Heart right ventricle (tissue), 16 donors: ENCODE data around the gene JAM3. TPM values are rescaled to one million over a fixed set of nuclear protein-coding genes. Genes with fewer than 3 reads are reported as not detected.

Experiments used
- ATAC-seq, 8 donors: fragments of 200-7000 bp; cut with Tn5 transposase; one replicate each; pipeline ENCODE4 v1.9.1; 2020; ENCODE audit warnings: mild to moderate bottlenecking in 8 of 8, moderate library complexity in 8 of 8, moderate number of reproducible peaks in 1 of 8
- DNase-seq, 2 donors: peaks; one replicate each; pipeline ENCODE4 v3.0.0-alpha.2; 2020
- H3K27ac ChIP-seq, 10 donors: fragments of 200-600 bp; sonication (generic) in 2 of 10; one replicate each; pipeline versions ENCODE4 v1.5.0 to v1.8.0; 2020 to 2022; ENCODE audit warnings: mild to moderate bottlenecking in 3 of 10
- H3K27me3 ChIP-seq, 7 donors: fragments of 200-600 bp; one replicate each; pipeline ENCODE4 v1.8.0; 2021 to 2022; ENCODE audit warnings: mild to moderate bottlenecking in 2 of 7
- H3K36me3 ChIP-seq, 9 donors: fragments of 200-600 bp; sonication (generic) in 1 of 9; one replicate each; pipeline versions ENCODE4 v1.5.0 to v1.8.0; 2020 to 2022; ENCODE audit warnings: mild to moderate bottlenecking in 2 of 9
- H3K4me1 ChIP-seq, 9 donors: fragments of 200-600 bp; sonication (generic) in 1 of 9; one replicate each; pipeline versions ENCODE4 v1.5.0 to v1.8.0; 2020 to 2022; ENCODE audit warnings: mild to moderate bottlenecking in 4 of 9
- H3K4me3 ChIP-seq, 10 donors: fragments of 200-600 bp; sonication (generic) in 2 of 10; one replicate each; pipeline versions ENCODE4 v1.5.0 to v1.8.0; 2020 to 2022; ENCODE audit warnings: mild to moderate bottlenecking in 7 of 10, moderate library complexity in 2 of 10
- H3K9me3 ChIP-seq, 11 donors: fragments of 200-600 bp in 10 of 11; sonication (generic) in 2 of 11; one replicate each; pipeline versions ENCODE4 v1.5.0 to v1.8.0; 2013 to 2022; ENCODE audit warnings: mild to moderate bottlenecking in 2 of 11, control low read depth in 1 of 11, moderate library complexity in 1 of 11
- WGBS, 2 donors: extraction: QIAGEN DNeasy Blood & Tissue Kit; methylation state at CpG; one replicate each; pipeline ENCODE4 v1.1.7; 2013; ENCODE audit warnings: inconsistent platforms in 1 of 2; 5-methylcytosine and 5-hydroxymethylcytosine counted together
- intact Hi-C, 10 donors: fragments of 100-400 bp; cut with DNase I; formaldehyde crosslinking; loops; one replicate each; pipeline versions ENCODE4 v1.11.1 to v1.14.2; 2022
- polyA plus RNA-seq, 2 donors: library from polyadenylated mRNA; stranded (reverse); fragments of 200-250 nt; gene quantifications; one replicate each; pipeline ENCODE4 v1.2.3, GENCODE V29; 2013
- total RNA-seq, 10 donors: library from RNA; stranded (reverse); fragmentation: NEBNext Ultra II Directional in 3 of 10; extraction: Animal tissue kit (Norgen Biotek cat#: 25700) in 3 of 10; gene quantifications; one replicate each; pipeline versions ENCODE4 v1.2.1 to v1.2.4, GENCODE V29; 2021 to 2023
- TF ChIP-seq, protein P1 (sequence below), 9 donors: fragments of 200-600 bp; sonication (generic) in 2 of 9; IDR thresholded peaks; one replicate each; pipeline versions ENCODE4 v1.5.0 to v1.8.0; 2021 to 2022; ENCODE audit warnings: antibody characterized with exemption in 9 of 9, mild to moderate bottlenecking in 5 of 9, moderate library complexity in 1 of 9
- donor health status: Arrhythmogenic right ventricular cardiomyopathy.
- donor health status: ischemic (EF 13 %, LVEDD 7.1; RV severe dilation, severe dysfunction).
- donor health status: healthy with polysubstance abuse.
- donor health status: DM: no; HTN: yes; CAD: no.
- donor health status: DM: no; HTN: no; CAD: no.
- donor health status: ischemic (EF 25% LVEDD 6.9; RV normal size, moderate dysfunction).
- donor health status: ischemic (EF 25% LVEDD 5.7; RV mildly dilated, moderate dysfunction).
- donor health status: healthy.
- donor health status: DM: yes; HTN: yes; CAD: no.
- donor health status: Ischemic cardiomyopathy.
- donor health status: ischemic (EF 35%, LVEDD 5.7; RV mildly dilated, moderate dysfunction).
- donor health status: nonischemic (EF 11% LVEDD 7.7; RV severe dilation, severe dysfunction).
- donor health status: DM: yes; HTN: yes; CAD: no.
- donor health status: PGD.
- donor health status: ischemic (EF 29% LVEDD 5.4; RV normal size, mild dysfunction).
- donor health status: nonischemic (EF 23%, LVEDD 6.1; RV moderate dilation, normal function).

Gene JAM3
- total and polyA plus RNA-seq, 12 donors: 12.7 to 55.4 (median 29.0) TPM

DNA sequence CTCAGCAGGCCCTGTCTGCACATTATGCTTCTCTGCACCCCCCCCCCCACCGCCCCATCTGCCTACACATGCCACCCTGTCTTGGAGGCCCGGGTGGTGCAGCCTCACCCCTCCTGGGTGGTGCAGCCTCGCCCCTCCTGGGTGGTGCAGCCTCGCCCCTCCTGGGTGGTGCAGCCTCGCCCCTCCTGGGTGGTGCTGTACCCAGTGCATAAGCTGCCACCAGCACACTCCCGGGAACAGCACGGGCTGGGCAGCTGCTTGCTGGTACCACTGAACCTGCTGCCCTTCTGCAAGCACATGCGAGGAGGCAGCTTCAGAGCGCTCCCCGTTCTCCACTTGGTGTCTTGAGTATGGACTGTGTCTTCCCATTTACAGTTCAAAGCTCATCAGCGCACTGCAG lies 85.6 kb downstream of the JAM3 start:
- intact Hi-C loops: no loop called here
- H3K9me3 ChIP-seq: no peaks in the 10 kb centered on the region

DNA sequence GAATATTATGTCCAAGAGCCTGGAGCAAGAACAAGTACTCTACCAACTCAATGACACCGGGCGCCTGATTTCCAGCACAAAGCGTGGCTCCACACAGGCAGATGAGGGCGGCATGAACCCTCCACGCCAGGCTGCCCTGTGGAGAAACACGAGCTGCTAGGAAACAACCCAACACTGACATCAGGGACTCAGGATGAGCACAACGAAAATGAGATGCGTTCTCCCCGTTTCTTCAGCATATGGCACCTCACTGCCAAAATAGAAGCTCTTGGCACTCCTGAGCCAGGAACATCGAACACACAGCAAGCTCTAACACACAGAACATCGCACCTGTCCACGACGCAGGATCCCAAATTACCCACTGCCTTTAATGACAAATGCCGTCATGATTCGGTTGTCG lies 86.6 kb downstream of the JAM3 start:
- H3K4me1 ChIP-seq: no peaks in the 10 kb centered on the region
- no peaks in the 10 kb centered on the region for H3K27me3 ChIP-seq
- ATAC-seq (no peak), DNase-seq (no peak)
- TF ChIP-seq, protein P1, sequence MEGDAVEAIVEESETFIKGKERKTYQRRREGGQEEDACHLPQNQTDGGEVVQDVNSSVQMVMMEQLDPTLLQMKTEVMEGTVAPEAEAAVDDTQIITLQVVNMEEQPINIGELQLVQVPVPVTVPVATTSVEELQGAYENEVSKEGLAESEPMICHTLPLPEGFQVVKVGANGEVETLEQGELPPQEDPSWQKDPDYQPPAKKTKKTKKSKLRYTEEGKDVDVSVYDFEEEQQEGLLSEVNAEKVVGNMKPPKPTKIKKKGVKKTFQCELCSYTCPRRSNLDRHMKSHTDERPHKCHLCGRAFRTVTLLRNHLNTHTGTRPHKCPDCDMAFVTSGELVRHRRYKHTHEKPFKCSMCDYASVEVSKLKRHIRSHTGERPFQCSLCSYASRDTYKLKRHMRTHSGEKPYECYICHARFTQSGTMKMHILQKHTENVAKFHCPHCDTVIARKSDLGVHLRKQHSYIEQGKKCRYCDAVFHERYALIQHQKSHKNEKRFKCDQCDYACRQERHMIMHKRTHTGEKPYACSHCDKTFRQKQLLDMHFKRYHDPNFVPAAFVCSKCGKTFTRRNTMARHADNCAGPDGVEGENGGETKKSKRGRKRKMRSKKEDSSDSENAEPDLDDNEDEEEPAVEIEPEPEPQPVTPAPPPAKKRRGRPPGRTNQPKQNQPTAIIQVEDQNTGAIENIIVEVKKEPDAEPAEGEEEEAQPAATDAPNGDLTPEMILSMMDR (IDR thresholded peaks at IDR 0.05): no peak
- no peak overlapping the region for H3K4me3 ChIP-seq
- no peak overlapping the region for H3K27ac ChIP-seq
- H3K36me3 ChIP-seq: peaks cover 0 to 100% (median 48%) of the 10 kb centered on the region in 9 donors
- no peaks in the 10 kb centered on the region for H3K9me3 ChIP-seq
- 88 to 92% methylated on average over 16 of the region's 16 CpGs for WGBS, 2 donors
- intact Hi-C loops: no loop called here

More for the DNA sequence above, 85.6 kb downstream of the JAM3 start:
- 89 to 95% methylated on average over 11 of the region's 11 CpGs for WGBS, 2 donors
- Histone ChIP-seq H3K4me3 (no peak overlapping the region), H3K4me1 (no peaks in the 10 kb centered on the region), H3K27me3 (no peaks in the 10 kb centered on the region), H3K36me3 (peaks cover 0 to 100% (median 49%) of the 10 kb centered on the region in 9 donors), H3K27ac (no peak overlapping the region)
- TF ChIP-seq, protein P1 (IDR thresholded peaks at IDR 0.05): no peak
- no peak for DNase-seq
- ATAC-seq: no peak

DNA sequence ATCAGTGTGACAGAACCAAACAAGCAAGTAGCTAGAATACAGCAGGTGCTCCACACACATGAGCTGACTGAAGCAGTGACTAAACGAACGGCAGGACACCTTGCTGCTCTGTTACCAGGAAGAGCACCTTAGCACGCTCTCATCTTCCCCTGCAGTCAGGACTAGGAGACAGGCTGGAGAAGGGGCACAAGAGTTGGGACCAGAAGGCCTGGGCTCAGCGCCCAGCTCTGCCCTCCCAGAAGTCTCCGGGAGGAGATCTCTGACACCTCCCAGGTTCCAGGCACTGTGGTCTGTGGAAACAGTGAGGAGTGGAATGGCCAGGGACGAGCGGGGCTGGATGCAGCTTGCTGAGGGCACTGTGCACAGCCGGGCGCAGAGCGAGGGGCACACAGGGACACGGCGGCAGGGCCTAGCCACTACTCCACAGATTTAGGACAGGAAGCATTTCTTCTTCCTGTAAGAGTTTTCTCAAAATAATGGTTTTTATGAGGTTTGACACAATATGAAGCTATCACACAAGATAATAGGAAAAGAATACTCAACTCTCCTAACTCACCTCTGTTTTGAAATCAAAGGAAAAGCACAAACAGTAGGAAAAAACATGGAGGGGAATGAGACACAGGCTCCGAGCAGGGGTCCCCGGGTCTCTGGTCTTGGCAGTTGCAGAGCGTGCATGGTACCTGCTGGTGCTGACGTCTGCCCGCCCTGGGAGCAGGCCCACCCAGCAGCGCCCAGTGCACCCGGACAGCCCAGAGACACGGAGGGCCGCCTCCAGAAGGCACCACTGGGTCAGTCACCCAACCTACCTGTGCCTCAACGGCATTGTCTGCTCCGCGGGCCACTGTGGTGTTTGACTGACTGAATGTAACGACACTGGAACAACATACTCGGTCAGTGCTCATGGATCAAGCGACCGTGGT lies 87.3 kb downstream of the JAM3 start:
- Histone ChIP-seq H3K9me3 (no peaks in the 10 kb centered on the region), H3K4me1 (no peaks in the 10 kb centered on the region), H3K4me3 (no peak overlapping the region), H3K36me3 (peaks cover 0 to 100% (median 48%) of the 10 kb centered on the region in 9 donors), H3K27ac (no peak overlapping the region), H3K27me3 (no peaks in the 10 kb centered on the region)
- ATAC-seq (no peak), DNase-seq (no peak)
- TF ChIP-seq, protein P1 (IDR thresholded peaks at IDR 0.05): no peak
- 93 to 94% methylated on average over 28 of the region's 28 CpGs for WGBS, 2 donors
- intact Hi-C loops: no loop called here

DNA sequence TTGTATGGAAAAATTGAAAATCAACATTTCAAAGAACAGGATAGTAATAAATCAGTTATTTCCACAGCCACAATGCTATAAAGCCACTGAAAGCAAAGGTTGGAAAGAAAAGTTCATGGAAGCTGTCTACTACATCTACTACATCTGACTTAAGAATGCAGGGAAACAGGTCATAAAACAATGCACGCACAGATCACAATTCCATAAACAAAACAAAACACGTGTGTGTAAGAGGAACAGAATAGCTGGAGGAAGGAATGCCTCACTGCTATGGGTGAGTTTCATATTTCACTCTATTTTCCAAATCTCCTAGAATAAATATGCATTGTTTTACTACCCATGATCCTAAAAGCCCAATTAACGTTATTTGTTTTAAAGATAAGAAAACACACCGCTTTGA lies 88.6 kb downstream of the JAM3 start:
- TF ChIP-seq, protein P1 (IDR thresholded peaks at IDR 0.05): no peak
- Histone ChIP-seq H3K9me3 (no peaks in the 10 kb centered on the region), H3K36me3 (peaks cover 0 to 100% (median 44%) of the 10 kb centered on the region in 9 donors), H3K27me3 (no peaks in the 10 kb centered on the region), H3K4me3 (no peak overlapping the region), H3K4me1 (no peaks in the 10 kb centered on the region), H3K27ac (no peak overlapping the region)
- WGBS, 2 donors: 82 to 88% methylated on average over 4 of the region's 4 CpGs
- ATAC-seq (no peak), DNase-seq (no peak)
- intact Hi-C loops: no loop called here
